GM12873 (cell line): ENCODE results near the gene LIN9.

Experiments used
- TF ChIP-seq, protein P1 (sequence below): IDR thresholded peaks from 2 replicates; pipeline ENCODE4 v1.5.1; 2012; ENCODE audit warnings: low read depth, mild to moderate bottlenecking, moderate library complexity, low read length, control low read depth; ENCODE audit not compliant: insufficient read depth; ENCODE audit errors: missing control alignments

The LIN9 gene

DNA sequence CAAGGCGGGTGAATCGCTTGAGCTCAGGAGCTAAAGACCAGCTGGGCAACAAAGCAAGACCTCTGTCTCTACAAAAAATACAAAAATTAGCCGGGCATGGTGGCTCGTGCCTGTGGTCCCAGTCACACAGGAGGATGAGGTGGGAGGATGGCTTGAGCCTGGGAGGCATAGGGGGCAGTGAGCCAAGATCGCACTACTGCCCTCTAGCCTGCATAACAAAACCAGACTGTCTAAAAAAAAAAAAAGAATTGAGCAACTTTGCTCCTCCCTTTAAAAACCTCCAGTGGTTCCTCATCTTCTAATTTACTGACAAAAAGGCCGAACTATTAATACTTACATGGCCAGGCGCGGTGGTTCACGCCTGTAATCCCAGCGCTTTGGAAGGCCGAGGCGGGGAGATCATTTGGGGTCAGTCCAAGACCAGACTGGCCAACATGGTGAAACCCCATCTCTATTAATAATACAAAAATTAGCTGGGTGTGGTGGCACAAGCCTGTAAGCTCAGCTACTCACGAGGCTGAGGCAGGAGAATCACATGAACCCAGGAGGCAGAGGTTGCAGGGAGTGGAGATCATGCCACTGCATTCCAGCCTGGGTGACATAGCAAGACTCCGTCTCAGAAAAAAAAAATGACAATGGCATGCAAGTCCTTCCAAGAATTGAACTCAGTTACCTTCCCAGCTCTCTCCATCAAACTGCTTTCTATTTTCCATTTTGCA lies 126.8 kb downstream of the LIN9 start:
- TF ChIP-seq, protein P1, sequence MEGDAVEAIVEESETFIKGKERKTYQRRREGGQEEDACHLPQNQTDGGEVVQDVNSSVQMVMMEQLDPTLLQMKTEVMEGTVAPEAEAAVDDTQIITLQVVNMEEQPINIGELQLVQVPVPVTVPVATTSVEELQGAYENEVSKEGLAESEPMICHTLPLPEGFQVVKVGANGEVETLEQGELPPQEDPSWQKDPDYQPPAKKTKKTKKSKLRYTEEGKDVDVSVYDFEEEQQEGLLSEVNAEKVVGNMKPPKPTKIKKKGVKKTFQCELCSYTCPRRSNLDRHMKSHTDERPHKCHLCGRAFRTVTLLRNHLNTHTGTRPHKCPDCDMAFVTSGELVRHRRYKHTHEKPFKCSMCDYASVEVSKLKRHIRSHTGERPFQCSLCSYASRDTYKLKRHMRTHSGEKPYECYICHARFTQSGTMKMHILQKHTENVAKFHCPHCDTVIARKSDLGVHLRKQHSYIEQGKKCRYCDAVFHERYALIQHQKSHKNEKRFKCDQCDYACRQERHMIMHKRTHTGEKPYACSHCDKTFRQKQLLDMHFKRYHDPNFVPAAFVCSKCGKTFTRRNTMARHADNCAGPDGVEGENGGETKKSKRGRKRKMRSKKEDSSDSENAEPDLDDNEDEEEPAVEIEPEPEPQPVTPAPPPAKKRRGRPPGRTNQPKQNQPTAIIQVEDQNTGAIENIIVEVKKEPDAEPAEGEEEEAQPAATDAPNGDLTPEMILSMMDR = peak; percentile 58
